ENCODE results near the gene EHF. TPM values are rescaled to one million over a fixed set of nuclear protein-coding genes. Genes with fewer than 3 reads are reported as not detected.

EHF gene
- total RNA-seq, 1 donor from 2014 or later = 60.5 TPM

DNA sequence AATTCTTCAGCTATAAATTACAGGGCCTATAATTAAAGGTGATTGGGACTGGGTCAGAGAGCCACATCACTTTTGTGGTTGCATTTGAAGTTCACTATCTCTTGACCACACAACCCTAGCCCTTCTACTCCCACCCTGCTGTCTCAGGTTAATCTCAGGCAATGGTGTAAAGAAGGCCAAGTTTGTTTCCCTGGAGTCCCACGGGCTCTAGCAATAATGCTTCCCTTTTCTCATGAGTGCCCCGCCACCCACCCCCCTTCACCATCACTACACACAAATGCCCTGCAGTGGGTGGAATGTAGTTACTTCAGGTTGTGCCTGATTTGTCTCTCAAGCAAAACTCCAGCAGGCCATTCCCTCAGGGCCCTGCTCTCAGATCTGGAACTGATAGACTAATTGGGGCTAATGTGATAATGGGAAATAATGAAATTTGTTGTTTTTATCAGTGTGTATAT lies 1.8 kb upstream of the EHF start:
- TF ChIP-seq, protein P1, sequence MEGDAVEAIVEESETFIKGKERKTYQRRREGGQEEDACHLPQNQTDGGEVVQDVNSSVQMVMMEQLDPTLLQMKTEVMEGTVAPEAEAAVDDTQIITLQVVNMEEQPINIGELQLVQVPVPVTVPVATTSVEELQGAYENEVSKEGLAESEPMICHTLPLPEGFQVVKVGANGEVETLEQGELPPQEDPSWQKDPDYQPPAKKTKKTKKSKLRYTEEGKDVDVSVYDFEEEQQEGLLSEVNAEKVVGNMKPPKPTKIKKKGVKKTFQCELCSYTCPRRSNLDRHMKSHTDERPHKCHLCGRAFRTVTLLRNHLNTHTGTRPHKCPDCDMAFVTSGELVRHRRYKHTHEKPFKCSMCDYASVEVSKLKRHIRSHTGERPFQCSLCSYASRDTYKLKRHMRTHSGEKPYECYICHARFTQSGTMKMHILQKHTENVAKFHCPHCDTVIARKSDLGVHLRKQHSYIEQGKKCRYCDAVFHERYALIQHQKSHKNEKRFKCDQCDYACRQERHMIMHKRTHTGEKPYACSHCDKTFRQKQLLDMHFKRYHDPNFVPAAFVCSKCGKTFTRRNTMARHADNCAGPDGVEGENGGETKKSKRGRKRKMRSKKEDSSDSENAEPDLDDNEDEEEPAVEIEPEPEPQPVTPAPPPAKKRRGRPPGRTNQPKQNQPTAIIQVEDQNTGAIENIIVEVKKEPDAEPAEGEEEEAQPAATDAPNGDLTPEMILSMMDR (IDR thresholded peaks at IDR 0.05) = no peak
- peaks cover 10% of the 10 kb centered on the region for H3K4me1 ChIP-seq
- no peaks in the 10 kb centered on the region for H3K9me3 ChIP-seq

DNA sequence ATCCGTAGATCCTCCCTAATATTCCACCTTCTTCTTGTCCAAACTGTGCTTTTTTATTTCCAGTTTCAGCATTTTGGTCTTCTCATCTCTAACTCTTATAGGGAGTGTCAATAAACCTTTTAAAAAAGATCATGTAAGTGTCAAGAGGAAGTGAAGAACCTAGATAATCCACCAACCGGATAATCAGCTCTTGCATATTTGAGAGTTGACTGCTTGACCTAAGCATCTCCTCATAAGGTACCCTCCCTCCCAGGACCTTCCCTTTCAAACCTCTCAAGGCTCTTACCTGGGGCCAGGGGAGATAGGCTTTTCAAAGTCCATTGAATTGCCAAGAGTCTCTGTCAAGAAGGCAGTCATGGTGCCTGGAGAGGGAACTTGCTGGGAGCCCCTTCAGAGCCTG lies 691 bp upstream of the EHF start:
- TF ChIP-seq, protein P1 (IDR thresholded peaks at IDR 0.05) = no peak
- intact Hi-C loops (cut with DNase I) = no loop called here
- no peak for DNase-seq
- H3K27ac ChIP-seq = no peak overlapping the region
- H3K9me3 ChIP-seq = no peaks in the 10 kb centered on the region
- no peaks in the 10 kb centered on the region for H3K36me3 ChIP-seq
- peak overlapping the region; percentile 13 for H3K4me3 ChIP-seq
- no peaks in the 10 kb centered on the region for H3K4me1 ChIP-seq
- no peaks in the 10 kb centered on the region for H3K27me3 ChIP-seq (ENCODE audit: low read depth)
- no peak for ATAC-seq

More for the DNA sequence above, 1.8 kb upstream of the EHF start:
- Histone ChIP-seq H3K4me3 (no peak overlapping the region), H3K36me3 (no peaks in the 10 kb centered on the region), H3K27me3 (ENCODE audit: low read depth) (no peaks in the 10 kb centered on the region), H3K27ac (no peak overlapping the region)
- DNase-seq (no peak), ATAC-seq (no peak)
- intact Hi-C loops (cut with DNase I) = no loop called here

DNA sequence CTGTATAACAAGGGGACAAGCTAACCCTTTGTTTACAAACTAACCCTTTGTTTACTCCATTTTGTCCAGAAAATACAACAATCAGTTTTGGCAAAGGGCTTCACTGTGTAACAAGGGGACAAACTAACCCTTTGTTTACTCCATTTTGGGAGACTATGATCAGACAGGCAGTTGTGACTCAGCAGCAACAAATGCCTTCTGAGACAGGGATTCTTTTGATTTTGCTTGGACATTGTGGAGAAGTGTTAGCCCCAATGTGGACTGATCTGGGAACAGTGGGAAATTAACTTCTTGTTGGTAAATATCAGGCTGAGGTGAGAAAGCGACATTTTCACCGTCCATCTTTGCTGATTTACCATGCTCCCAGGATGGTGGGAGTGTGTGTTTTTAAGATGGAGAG lies 983 bp downstream of the EHF start:
- H3K36me3 ChIP-seq = no peaks in the 10 kb centered on the region
- no peaks in the 10 kb centered on the region for H3K27me3 ChIP-seq (ENCODE audit: low read depth)
- no peak for DNase-seq
- H3K27ac ChIP-seq = peak overlapping the region; percentile 74
- H3K9me3 ChIP-seq = no peaks in the 10 kb centered on the region
- H3K4me1 ChIP-seq = no peaks in the 10 kb centered on the region
- intact Hi-C loops (cut with DNase I) = no loop called here
- TF ChIP-seq, protein P1 (IDR thresholded peaks at IDR 0.05) = no peak
- H3K4me3 ChIP-seq = peak overlapping the region; percentile 42
- no peak for ATAC-seq

DNA sequence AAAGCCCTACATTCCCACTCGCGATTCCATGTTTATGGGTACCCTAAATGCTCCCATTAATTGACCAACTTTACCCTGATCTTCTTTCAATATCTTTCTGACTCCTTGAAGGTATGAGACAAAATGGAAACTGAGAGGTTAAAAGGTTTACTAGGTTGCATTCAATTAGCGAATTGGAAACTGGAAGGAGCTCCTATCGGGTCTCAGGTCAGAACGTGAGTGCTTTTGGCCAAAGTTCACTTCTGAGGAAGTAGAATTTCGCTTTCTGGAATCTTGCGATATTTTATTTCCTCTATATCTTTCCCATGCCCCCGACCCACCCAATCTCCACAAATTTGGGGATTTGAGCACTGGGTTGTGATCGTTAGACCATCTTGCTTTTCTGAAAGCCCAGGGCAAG lies 2.6 kb downstream of the EHF start:
- intact Hi-C loops (cut with DNase I) = no loop called here
- ATAC-seq (no peak), DNase-seq (no peak)
- H3K4me1 ChIP-seq = no peaks in the 10 kb centered on the region
- H3K4me3 ChIP-seq = peak overlapping the region; percentile 42
- H3K27ac ChIP-seq = peak overlapping the region; percentile 74
- TF ChIP-seq, protein P1 (IDR thresholded peaks at IDR 0.05) = no peak
- no peaks in the 10 kb centered on the region for H3K9me3 ChIP-seq
- H3K27me3 ChIP-seq (ENCODE audit: low read depth) = no peaks in the 10 kb centered on the region
- no peaks in the 10 kb centered on the region for H3K36me3 ChIP-seq

DNA sequence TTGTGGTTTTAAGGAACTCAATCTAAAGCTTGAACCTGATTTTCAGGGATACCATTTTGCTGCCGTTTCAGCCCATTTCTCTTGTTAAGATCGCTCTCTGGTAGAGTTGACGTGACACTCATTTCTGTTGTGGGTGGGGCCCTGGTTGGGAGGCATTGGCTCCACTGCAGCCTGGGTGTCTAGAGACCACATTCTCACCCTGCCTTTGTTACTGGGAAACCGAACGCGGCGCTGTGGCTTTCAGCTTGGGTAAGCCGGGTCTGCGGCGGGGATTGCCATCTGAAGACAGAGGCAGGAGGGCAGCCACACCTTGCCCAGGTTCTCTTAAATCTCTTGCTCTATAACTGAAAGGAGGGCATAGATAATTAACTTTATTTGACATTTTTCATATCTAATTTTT lies 3.2 kb downstream of the EHF start:
- Histone ChIP-seq H3K27ac (peak overlapping the region; percentile 74), H3K36me3 (no peaks in the 10 kb centered on the region), H3K4me1 (no peaks in the 10 kb centered on the region), H3K4me3 (peak overlapping the region; percentile 42), H3K9me3 (no peaks in the 10 kb centered on the region), H3K27me3 (ENCODE audit: low read depth) (no peaks in the 10 kb centered on the region)
- TF ChIP-seq, protein P1 (IDR thresholded peaks at IDR 0.05) = no peak
- peak; percentile 40 to 76 for ATAC-seq
- peak; percentile 71 for DNase-seq
- intact Hi-C loops (cut with DNase I) = no loop called here

DNA sequence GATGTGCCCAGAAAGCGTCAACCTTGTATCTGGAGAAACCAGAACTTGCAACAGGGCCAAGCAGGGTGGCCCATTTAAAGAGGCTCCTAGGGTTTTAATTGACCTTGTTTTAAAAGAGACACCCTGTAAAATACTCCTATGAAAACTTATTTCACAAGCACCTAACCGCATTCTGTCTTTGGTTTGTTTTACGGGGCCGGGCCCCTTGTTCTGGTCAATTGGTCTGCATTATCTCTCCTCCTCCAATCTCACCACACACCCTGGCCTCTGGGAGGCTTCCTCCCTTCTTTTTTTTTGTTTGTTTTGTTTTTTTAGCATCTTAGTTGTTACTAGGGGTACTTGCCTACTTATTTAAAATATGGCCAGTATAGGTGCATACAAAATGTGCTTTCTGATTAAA lies 4.7 kb downstream of the EHF start:
- TF ChIP-seq, protein P1 (IDR thresholded peaks at IDR 0.05) = no peak
- intact Hi-C loops (cut with DNase I) = no loop called here
- Histone ChIP-seq H3K4me3 (peak overlapping the region; percentile 24), H3K9me3 (no peaks in the 10 kb centered on the region), H3K4me1 (no peaks in the 10 kb centered on the region), H3K27me3 (ENCODE audit: low read depth) (no peaks in the 10 kb centered on the region), H3K36me3 (no peaks in the 10 kb centered on the region), H3K27ac (peak overlapping the region; percentile 4)
- DNase-seq (no peak), ATAC-seq (no peak)

Data from lower lobe of right lung (tissue), 2 donors.